HFF-Myc (cell line): Measurements from ENCODE around the gene CDR2L.
"Not testable (repeated sequence)": the region's sequence is repeated elsewhere in the genome, so short reads cannot be mapped to it uniquely, and the experiment has no call there.

Experiments used
- DNase-seq: peaks from one replicate; pipeline ENCODE4 v3.0.0-alpha.2; 2011; ENCODE audit warnings: low read depth; ENCODE audit errors: extremely low read depth
- H3K4me3 ChIP-seq: replicated peaks from 2 replicates; pipeline ENCODE4 v1.5.1; 2011; ENCODE audit warnings: low read depth, mild to moderate bottlenecking, control low read depth, low read length
- TF ChIP-seq, protein P1 (sequence below): IDR thresholded peaks from 2 replicates; pipeline ENCODE4 v1.5.1; 2012; ENCODE audit warnings: mild to moderate bottlenecking, low read depth, low read length, control low read depth; ENCODE audit errors: missing control alignments

The CDR2L gene

DNA sequence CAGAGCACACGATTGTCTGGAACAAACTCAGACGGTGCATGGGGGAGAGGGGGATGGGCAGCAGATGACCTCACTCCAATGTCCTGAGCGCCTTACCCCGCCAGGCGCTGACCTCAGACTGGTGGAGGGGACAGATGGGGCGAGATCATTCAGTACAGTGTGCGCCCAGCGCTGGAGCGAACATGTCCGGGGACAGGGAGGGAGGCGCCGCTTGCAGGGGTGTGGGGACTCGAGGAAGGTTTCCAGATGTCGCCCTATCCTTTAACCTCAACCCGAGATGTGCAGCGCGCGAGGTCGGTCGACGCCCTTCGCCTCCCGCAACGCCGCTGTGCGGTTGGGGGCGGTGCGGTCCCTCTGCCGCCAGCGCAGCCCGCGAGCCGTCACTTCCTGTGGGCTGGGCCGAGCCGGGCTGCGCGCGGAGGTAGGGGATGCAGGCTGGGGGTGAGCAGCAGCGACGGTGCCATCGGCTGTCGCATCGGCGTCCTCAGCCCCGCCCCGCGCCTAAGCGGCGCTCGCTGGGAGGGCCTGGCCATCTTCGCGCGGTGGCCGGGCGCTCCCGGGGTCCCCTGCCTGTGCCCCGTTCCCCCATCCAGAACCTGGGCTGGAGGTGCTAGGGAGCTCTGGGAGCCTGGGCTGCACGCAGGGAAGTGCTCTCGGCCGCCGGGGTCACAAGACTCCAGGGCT is 5.3 kb upstream of the CDR2L start:
- DNase-seq, result no peak
- TF ChIP-seq, protein P1, sequence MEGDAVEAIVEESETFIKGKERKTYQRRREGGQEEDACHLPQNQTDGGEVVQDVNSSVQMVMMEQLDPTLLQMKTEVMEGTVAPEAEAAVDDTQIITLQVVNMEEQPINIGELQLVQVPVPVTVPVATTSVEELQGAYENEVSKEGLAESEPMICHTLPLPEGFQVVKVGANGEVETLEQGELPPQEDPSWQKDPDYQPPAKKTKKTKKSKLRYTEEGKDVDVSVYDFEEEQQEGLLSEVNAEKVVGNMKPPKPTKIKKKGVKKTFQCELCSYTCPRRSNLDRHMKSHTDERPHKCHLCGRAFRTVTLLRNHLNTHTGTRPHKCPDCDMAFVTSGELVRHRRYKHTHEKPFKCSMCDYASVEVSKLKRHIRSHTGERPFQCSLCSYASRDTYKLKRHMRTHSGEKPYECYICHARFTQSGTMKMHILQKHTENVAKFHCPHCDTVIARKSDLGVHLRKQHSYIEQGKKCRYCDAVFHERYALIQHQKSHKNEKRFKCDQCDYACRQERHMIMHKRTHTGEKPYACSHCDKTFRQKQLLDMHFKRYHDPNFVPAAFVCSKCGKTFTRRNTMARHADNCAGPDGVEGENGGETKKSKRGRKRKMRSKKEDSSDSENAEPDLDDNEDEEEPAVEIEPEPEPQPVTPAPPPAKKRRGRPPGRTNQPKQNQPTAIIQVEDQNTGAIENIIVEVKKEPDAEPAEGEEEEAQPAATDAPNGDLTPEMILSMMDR, result no peak
- H3K4me3 ChIP-seq, result peak overlapping the region; percentile 56

DNA sequence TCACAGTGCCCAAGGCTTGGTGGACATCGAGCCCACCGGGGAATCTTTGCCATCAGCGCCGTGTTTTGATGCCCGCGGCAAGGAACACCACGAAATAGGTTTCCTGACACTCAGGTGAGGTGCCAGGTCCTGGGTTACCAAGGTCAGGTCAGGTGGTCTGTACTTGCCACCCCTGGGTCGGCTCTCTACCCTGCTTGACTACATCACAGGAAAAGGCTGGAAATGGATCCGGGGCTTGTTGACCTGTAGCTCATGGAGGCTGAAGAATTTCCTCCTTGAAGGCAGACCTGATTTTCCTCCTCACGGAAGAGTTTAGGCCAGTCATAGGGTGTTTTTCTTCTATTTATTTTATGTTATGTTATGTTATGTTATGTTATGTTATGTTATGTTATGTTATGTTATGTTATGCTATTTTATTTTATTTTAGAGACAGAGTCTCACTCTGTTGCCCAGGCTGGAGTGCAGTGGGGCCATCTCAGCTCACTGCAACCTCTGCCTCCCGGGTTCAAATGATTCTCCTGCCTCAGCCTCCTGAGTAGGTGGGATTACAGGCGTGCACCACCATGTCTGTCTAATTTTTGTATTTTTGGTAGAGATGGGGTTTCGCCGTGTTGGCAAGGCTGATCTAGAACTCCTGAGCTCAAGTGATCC is 4.6 kb upstream of the CDR2L start:
- DNase-seq, result not testable (repeated sequence)

DNA sequence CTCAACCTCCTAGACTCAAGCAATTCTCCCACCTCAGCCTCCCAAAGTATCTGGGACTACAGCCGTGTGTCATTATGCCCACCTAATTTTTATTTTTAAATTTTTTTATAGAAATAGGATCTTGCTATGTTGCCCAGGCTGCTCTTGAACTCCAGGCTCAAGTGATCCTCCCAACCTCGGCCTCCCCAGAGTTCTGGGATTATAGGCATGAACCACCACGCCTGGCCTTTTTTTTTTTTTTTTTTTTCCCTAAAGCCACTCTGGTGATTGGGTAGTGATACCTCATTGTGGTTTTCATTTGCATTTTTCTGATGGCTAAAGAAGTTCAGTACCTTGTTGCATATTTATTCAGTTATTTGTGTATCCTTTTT is 1.2 kb upstream of the CDR2L start:
- DNase-seq, result no peak
- H3K4me3 ChIP-seq, result no peak overlapping the region
- TF ChIP-seq, protein P1, result no peak

More for the DNA sequence above, 4.6 kb upstream of the CDR2L start:
- H3K4me3 ChIP-seq, result peak overlapping the region; percentile 56

DNA sequence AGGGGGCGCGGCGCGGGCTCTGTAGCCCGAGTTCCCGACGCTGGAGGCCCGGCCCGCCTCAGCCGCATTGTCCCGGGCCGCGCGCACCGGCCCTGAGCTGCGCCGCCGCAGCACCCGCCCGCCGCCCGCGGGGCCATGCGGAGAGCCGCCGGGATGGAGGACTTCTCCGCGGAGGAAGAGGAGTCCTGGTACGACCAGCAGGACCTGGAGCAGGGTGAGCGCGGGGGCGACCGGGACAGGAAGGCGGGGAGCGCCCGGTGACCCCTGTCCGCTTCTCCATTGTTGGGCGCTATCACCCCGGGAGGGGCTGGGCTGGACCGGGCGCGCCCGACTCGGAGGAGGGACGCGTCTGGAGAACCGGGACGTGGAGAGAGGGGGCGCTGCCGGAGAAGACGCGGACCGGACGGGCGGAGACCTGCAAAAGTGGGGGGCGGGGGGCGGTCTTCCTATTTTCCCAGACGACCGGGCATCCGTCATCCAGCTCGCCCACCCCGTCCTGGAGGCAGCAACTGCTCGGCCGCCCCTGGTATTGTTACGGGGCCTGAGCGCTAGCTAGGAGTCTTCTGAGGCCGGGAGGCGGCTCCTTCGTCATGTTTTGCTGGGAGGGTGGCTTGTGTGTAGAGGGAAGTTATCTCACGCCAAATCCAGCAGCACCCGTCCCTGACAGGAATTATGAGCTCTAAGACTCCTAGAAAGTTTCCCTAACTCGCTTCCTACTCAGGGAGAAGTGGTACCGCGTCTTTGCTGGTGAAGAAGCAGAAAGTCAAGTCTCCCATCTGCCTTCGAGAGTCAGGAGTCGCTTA is 678 bp downstream of the CDR2L start:
- TF ChIP-seq, protein P1, result no peak
- H3K4me3 ChIP-seq, result peak overlapping the region; percentile 59
- DNase-seq, result no peak

DNA sequence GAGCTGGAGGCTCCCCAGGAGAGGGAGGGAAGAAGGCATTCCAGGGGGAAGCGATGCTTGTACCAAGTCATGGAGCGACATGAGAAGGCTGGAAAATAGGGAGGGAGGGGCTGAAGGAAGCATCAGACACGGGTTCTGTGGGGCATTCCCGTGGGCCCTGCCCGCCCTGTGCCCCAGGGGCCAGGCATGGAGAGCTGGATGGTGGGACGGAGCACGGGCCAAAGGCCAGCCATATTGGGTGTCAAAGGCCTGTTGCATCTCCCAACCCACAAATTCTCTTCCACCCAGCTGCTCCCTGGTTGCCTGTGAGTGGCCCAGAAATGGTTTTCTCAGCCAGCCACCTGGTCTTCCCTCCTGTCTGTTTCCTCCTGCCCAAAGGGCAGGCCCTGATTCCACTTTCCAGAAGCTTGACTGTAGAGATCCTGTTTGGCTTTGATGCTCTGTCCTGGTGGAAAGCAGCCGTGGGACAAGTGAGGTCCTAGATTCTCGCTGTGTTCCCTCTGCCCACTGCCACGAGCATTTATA is 3.2 kb downstream of the CDR2L start:
- no peak overlapping the region for H3K4me3 ChIP-seq
- TF ChIP-seq, protein P1, result no peak

DNA sequence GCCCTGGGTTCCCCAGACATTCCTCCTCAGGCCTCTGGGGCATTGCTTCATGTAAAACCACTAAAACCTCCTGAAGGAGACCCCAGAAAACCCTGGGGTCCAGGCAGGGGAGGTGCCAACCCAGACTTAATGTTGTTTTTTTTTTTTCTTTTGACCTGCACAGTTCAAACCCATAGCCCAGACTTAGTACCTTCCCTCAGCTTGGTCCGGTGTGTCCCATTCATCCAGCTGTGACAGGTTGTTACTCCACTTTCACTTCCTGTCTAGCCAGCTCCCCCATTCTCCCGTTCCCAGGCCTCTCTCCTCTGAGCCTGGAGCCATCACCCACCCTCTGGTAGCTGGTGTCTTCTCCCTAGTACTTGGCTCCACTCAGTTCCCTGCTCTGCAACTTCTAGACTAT is 4.8 kb downstream of the CDR2L start:
- TF ChIP-seq, protein P1, result no peak
- DNase-seq, result no peak
- H3K4me3 ChIP-seq, result no peak overlapping the region

More for the DNA sequence above, 3.2 kb downstream of the CDR2L start:
- DNase-seq, result no peak

DNA sequence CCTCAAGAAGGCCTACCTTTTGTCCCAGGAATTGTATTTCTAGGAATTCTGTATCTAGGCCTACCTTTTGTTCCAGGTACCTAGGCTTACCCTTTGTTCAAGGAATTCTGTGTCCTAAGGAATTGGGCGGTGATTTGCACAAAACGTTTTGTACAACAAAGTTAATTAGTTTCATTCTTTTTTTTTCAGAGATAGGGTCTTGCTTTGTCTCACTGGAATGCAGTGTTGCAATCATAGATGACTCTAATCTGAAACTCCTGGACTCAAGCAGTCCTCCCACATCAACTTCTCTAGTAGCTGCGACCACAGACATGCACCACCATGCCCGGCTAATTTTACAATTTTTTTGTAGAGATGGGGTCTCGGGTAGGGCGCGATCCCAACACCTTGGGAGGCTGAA is 7.0 kb downstream of the CDR2L start:
- TF ChIP-seq, protein P1, result no peak
- no peak overlapping the region for H3K4me3 ChIP-seq
- DNase-seq, result no peak
